DMS153 treated with DMSO at 0.1 percent for 48 hours (cell line): Measurements from ENCODE around the gene GNA15.

Experiments used
- DNase-seq: peaks from one replicate; lab custom pipeline; 2025; ENCODE audit not compliant: unreplicated experiment; lab: John Stamatoyannopoulos, UW

GNA15 gene

GRCh38 chr19:3203805-3204645, 68.2 kb downstream of the GNA15 start:
- no peak for DNase-seq

- DNase-seq: no peak
Measured at GRCh38 chr19:3204646-3205275, 68.9 kb downstream of the GNA15 start.

DNA sequence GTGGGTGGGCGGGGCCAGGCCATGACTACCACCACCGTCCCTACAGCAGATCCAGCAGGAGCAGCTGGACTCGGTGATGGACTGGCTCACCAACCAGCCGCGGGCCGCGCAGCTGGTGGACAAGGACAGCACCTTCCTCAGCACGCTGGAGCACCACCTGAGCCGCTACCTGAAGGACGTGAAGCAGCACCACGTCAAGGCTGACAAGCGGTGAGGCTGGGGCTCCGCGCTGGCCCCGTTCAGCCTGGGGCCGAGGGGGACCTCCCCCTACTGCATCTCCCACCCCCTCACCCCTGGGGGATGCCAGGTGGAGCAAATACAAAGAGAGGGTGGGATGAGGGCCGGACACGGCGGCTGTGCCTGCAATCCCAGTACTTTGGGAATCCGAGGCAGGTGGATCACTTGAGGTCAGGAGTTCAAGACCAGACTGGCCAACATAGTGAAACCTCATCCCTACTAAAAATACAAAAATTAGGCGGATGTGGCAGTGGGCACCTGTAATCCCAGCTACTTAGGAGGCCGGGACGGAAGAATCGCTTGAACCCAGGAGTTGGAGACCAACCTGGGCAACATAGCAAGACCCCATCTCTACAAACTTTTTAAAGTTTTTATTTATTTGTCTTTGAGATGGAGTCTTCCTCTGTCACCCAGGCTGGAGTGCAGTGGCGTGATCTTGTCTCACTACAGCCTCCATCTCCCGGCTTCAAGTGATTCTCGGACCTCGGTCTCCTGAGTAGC, 70.6 kb downstream of the GNA15 start:
- no peak for DNase-seq

DNA sequence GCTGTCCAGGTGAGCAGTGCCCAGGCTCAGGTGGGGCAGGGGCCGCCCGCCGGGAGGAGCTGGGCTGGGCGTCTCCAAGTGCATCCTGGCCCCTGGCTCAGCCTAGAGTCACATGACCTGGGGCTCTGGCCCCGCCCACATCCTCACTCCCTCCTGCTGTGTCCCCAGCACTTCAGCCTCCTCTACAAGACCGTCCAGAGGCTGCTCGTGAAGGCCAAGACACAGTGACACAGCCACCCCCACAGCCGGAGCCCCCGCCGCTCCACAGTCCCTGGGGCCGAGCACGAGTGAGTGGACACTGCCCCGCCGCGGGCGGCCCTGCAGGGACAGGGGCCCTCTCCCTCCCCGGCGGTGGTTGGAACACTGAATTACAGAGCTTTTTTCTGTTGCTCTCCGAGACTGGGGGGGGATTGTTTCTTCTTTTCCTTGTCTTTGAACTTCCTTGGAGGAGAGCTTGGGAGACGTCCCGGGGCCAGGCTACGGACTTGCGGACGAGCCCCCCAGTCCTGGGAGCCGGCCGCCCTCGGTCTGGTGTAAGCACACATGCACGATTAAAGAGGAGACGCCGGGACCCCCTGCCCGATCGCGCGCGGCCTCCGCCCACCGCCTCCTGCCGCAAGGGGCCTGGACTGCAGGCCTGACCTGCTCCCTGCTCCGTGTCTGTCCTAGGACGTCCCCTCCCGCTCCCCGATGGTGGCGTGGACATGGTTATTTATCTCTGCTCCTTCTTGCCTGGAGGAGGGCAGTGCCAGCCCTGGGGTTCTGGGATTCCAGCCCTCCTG, 71.8 kb downstream of the GNA15 start:
- no peak for DNase-seq

DNA sequence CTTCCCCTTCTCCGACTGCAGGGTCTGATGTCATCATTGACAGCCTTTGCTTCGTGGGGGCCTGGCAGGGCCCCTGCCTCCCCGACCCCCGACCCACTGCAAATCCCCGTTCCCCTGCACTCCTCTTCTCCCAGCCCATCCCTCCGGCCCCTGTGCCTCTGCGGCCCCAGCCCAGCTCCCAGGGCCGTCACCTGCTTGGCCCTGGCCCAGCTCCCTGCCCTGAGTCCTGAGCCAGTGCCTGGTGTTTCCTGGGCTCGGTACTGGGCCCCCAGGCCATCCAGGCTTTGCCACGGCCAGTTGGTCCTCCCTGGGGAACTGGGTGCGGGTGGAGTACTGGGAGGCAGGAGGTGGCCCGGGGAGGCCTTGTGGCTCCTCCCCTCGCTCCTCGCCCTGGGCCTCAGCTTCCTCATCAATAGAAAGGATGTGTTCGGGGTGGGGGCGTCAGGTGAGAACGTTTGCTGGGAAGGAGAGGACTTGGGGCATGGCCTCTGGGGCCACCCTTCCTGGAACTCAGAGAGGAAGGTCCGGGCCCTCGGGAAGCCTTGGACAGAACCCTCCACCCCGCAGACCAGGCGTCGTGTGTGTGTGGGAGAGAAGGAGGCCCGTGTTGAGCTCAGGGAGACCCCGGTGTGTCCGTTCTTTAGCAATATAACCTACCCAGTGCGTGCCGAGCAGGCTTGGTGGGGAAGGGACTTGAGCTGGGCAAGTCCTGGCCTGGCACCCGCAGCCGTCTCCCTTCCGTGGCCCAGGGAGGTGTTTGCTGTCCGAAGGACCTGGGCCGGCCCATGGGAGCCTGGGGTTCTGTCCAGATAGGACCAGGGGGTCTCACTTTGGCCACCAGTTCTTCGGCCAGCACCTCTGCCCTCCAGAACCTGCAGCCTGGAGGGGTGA, 72.7 kb downstream of the GNA15 start:
- no peak for DNase-seq

DNA sequence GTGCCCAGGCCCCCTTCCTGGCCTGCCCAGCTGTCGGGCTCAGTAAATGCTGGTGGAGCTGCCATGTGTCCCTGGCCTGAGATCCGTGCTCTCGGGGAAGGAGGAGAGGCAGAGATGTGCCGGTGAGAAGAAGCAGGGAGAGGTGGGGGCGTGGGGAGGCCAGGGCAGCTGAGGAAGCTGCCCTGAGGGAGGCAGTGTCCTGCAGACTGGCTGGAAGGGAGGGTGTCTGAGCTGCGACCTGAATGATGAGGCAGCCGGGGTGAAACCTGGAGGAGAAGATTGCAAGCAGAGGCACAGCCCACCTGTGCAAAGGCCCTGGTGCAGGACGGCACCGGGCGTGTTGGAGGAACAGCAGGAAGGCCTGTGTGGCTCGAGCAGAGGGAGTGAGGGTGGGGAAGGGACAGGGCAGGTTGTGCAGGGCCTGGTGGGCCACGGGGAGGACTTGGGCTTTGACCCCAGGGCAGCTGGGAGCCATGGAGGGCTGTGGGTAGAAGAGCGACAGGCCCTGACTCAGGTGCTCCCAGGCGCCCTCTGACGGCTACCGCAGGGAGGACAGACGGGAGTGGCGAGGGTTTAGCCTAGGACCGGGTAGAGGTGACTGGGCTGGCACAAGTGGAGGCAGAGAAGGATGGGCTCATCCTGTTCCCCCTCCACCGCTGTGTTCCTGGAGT, 74.6 kb downstream of the GNA15 start:
- DNase-seq: no peak

DNA sequence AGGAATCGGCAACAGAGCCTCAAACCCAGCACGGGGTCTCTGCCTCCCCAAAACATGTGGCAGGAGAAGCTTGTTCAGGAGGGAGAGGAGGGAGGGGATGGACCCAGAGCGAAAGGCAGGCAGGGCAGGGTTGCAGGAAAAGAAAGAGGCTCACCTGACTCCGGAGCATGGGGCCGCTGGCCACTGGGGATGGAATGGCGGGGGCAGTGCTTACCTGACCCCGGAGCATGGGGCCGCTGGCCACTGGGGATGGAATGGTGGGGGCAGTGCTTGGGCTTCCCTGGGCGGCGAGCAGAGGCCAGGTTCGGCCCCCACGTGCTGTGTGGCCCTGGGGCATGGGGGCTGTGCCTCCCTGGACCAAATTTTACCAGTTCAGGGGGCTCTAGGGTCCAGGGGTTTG, 75.4 kb downstream of the GNA15 start:
- no peak for DNase-seq

DNA sequence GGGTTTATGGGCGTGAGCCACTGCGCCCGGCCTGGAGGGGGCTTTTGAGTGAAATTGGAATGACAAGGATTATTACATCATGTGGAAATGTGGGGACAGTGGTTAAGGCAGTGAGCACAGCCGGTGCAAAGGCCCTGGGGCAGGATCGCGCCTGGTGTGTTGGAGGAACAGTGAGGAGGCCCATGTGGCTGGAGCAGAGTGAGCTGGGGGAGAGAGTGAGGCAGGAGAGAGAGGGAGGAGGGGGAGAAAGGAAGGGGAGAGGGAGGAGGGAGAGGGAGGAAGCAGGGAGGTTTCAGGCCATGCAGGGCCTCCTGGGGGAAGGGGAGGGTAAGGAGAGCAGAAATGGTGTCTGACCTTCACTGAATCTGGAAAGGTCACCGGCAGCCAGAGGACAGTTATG, 77.3 kb downstream of the GNA15 start:
- DNase-seq: no peak
